H1 (cell line): ENCODE data around the gene IKZF3. TPM values are rescaled to one million over a fixed set of nuclear protein-coding genes. Genes with fewer than 3 reads are reported as not detected.

Source experiments
- BRCA1 ChIP-seq: IDR thresholded peaks from 2 replicates; pipeline ENCODE4 v1.6.1; 2012; ENCODE audit warnings: low read depth, low read length, improper control_type of control experiment
- TEAD4 ChIP-seq: IDR thresholded peaks from 2 replicates; pipeline ENCODE4 v1.6.1; 2012; ENCODE audit warnings: low read depth, low read length, inconsistent platforms, mixed read lengths
- polyA plus RNA-seq, 7 experiments: library from polyadenylated mRNA; depleted of rRNA in 3 of 7; stranded (reverse) in 5 of 7; unstranded in 2 of 7; fragments of >200 nt in 5 of 7; fragments of 200-250 nt in 2 of 7; gene quantifications; 1 replicate in 5 of 7; 2 replicates in 1 of 7; 4 replicates in 1 of 7; pipeline versions ENCODE4 v1.2.1 to v1.2.3, GENCODE V29; 2011 to 2013; ENCODE audit warnings: missing spikeins in 2 of 7, mixed read lengths in 2 of 7
- total RNA-seq: library from RNA; stranded (reverse); fragmentation: NEBNext Ultra II Directional; extraction: Animal tissue kit (Norgen Biotek cat#: 25700); gene quantifications from 2 replicates; pipeline ENCODE4 v1.2.1, GENCODE V29; 2021

The IKZF3 gene
- total and polyA plus RNA-seq, 2 of the 8 experiments (the other 6 are each of a cell fraction or from before 2014, with no cell fraction given), result 0.23 to 0.56 TPM

DNA sequence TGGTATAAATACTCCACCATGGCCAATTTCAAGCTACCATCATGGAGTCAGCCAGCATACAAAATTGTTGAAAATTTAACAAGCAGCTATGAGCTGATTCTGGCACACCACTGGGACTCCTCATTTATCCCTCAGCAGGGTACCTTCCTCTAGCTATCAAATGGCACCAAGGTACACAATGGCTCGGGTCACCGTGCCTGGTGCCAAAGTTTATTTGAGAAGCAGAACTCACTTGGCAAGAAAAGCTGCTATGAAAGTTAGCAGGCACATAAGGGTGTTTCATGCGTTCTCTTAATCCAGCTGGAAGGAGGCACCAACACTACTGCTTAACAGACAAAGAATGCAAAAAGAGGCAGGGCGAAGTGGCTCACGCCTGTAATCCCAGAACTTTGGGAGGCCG is 51.6 kb downstream of the IKZF3 start (continued):
- TF ChIP-seq TEAD4, result no peak
- no peak for TF ChIP-seq BRCA1
- TF ChIP-seq, all 59 proteins: peak for 0
